DOHH2 (cell line): Measurements from ENCODE around the gene SLC24A1.

Experiments used
- EZH2phosphoT487 ChIP-seq: fragments of 200-600 bp; sonication (generic); IDR thresholded peaks from 2 replicates; pipeline ENCODE4 v1.6.1; 2017; ENCODE audit warnings: borderline replicate concordance, mild to moderate bottlenecking, antibody characterized with exemption, low read length, moderate library complexity, mixed read lengths
- TF ChIP-seq, protein P1 (sequence below): fragments of 200-600 bp; sonication (generic); IDR thresholded peaks from one replicate; pipeline ENCODE4 v1.5.1; 2014; ENCODE audit warnings: antibody characterized with exemption, mild to moderate bottlenecking, low read depth, low read length; ENCODE audit not compliant: poor library complexity, severe bottlenecking

DNA sequence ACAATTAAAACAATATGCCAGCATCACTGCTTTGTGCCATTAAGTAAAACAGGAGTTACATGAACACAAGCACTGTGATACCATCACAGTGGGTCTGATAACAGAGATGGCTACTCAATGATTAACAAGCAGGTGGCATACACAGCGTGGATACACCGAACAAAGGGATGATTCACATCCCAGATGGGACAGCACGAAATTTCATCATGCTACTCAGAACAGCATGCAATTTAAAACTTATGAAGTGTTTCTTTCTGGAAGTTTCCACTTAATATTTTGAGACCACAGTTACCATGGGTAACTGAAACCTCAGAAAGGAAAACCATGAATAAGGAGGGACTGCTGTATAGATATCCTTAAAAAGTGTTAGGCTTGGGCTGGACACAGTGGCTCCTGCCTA, 44.5 kb downstream of the SLC24A1 start:
- TF ChIP-seq, protein P1, sequence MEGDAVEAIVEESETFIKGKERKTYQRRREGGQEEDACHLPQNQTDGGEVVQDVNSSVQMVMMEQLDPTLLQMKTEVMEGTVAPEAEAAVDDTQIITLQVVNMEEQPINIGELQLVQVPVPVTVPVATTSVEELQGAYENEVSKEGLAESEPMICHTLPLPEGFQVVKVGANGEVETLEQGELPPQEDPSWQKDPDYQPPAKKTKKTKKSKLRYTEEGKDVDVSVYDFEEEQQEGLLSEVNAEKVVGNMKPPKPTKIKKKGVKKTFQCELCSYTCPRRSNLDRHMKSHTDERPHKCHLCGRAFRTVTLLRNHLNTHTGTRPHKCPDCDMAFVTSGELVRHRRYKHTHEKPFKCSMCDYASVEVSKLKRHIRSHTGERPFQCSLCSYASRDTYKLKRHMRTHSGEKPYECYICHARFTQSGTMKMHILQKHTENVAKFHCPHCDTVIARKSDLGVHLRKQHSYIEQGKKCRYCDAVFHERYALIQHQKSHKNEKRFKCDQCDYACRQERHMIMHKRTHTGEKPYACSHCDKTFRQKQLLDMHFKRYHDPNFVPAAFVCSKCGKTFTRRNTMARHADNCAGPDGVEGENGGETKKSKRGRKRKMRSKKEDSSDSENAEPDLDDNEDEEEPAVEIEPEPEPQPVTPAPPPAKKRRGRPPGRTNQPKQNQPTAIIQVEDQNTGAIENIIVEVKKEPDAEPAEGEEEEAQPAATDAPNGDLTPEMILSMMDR = no peak
- TF ChIP-seq EZH2phosphoT487 = no peak
